HG03103 (cell line): ENCODE results near the gene ARHGEF18.
"Not testable (repeated sequence)": the region's sequence is repeated elsewhere in the genome, so short reads cannot be mapped to it uniquely, and the experiment has no call there.

Experiments used
- ATAC-seq: cut with Tn5 transposase; IDR thresholded peaks from one replicate; pipeline ENCODE4 v1.9.1; 2021; ENCODE audit warnings: low read depth; ENCODE audit not compliant: unreplicated experiment

Gene ARHGEF18

DNA sequence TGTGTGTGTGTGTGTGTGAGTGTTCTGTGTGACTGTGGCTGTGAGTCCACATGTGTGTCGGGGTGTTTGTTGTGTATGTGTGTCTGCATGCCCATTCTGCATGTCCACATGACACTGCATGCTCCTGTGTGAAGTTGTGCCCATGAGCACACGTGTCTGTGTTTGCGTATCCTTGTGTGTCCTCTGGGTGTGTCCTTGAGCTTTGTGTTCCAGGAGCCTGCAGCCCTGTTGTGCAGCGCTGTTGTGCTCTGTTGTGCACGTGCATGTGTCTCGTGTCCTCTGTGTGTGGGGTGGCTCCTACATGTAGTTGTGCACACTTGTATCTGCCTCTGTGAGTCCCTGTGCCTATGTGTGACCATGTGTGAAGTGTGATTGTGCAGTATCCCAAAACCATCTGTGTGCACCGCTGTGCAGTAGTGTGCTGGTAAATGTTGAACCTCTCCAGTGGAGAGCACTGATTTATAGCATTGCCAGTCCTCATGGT lies 2.2 kb upstream of the ARHGEF18 start:
- ATAC-seq: no peak

DNA sequence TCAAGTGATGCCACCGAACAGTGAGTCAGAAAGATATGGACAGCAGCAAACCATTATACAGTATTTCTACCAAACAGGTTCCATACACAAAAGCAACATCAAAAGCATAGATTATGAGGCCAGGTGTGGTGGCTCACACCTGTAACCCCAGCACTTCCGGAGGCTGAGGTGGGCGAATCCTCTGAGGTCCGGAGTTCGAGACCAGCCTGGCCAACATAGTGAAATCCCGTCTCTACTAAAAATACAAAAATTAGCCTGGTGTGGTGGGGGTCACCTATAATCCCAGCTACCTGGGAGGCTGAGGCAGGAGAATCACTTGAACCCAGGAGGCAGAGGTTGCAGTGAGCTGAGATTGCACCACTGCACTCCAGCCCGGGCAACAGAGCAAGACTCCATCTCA lies 1.7 kb upstream of the ARHGEF18 start:
- ATAC-seq: not testable (repeated sequence)

DNA sequence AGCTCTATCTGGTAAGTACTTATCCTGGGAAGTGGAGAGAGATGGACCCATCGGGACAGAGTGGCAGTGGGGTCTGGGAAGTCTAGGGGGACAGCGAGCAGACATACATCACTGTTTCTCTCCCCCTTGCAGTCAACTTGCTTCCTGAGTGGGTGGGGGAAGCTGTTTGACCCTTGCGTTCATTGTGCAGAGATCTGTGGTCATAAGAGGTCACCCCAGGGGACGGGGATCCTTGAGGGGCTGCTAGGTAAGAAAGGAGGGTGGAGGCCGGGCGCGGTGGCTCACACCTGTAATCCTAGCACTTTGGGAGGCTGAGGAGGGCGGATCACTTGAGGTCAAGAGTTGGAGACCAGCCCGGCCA lies 474 bp downstream of the ARHGEF18 start:
- no peak for ATAC-seq

DNA sequence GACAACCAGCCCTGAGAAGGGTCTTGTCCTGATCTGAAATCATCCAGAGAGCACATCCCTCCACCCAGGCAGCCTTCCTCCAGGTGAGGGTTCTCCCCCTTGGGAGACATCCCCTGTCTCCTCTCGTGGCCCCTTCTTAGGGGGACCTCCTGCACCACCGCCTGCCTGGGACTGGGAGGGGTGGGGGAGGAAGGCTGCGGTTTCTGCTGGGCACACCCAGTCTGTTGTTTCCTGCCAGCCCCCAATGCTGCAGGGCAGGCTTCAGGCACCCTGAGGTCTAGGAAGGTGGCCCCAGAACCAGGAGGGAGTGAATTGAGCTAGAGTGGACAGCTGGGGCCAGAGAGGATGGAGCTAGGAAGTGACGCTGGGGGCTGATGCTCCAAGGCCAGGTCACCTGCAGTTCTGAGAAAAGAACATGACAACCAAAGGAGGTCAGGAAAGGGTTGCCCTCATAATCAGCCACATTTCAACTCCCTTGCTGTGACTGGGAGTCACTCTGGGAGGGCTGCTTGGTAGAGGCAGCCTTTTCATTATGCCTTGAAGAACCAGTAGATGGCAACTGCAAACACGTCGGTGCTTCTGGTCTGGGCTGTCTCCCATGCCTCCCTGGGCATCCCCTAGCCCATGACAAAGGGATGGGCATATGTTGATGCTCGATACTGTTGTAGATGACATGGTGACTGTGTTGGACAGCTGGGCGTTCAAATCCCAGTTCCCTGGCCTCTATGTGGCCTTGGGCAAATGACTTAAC lies 1.4 kb downstream of the ARHGEF18 start:
- no peak for ATAC-seq

DNA sequence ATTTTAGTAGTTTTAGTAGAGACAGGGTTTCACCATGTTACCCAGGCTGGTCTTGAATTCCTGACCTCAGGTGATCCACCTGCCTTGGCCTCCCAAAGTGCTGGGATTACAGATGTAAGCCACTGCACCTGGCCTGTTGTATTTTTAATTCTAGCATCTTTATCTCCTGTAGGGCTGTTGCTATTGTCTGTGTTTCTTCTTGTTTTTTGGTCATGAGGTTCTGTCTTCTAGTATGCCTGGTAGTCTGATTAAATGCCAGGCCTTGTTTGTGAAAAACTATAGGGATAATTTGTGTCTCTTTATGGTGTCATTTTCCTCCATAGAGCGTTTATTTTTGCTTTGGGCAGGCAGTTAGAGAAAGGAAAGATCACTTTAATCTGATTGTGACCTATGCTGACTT lies 3.1 kb downstream of the ARHGEF18 start:
- ATAC-seq: no peak

DNA sequence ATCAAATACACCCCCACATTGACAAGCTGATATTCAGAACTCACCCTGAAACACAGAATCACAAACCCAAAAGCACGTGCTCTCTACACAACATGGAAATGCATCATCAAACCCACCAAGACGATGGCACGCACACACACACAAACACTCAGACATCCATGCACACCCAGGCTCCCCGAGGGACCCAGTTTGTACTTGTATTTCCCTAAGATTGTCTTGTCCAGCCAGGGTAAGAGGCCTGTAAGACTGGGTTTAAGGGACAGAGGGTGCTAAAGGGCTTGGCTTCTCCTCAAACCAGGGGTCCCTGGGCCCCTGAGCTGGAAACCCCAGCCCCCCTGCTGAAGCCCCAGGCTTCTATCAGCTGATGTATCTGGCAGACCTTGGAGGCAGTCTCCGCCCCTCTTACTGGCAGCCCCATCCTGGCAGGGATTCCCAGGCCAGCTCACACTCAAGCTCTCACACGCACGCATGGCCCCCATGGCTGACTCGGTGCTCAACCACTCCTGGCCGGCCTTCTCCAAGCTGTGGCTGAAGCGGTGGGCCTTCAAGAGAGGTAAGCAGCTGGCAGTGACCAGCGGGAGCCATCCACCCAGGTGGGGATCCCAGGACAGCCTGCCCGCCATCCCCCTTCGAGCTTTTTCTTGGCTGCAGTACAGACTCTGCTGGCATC lies 6.5 kb downstream of the ARHGEF18 start:
- no peak for ATAC-seq

DNA sequence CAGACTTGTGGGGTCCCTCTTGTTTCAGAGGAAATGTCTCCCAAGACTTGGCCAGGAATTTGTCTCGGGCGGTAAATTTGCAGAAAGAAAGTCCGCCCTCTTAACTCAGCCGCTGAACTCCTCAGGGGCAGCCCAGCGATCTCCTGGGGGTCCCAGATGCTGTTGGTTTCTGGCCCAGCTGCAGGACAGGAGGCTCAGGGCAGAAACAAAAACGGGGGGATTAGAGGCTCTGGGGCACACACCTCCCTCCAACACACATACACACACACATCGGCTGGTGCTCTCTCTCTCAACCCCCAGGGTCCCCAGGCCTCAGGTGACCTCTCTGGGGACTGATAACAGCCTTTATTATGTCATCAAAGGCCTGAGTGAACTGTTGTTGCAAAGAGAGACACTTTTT lies 7.1 kb downstream of the ARHGEF18 start:
- no peak for ATAC-seq

DNA sequence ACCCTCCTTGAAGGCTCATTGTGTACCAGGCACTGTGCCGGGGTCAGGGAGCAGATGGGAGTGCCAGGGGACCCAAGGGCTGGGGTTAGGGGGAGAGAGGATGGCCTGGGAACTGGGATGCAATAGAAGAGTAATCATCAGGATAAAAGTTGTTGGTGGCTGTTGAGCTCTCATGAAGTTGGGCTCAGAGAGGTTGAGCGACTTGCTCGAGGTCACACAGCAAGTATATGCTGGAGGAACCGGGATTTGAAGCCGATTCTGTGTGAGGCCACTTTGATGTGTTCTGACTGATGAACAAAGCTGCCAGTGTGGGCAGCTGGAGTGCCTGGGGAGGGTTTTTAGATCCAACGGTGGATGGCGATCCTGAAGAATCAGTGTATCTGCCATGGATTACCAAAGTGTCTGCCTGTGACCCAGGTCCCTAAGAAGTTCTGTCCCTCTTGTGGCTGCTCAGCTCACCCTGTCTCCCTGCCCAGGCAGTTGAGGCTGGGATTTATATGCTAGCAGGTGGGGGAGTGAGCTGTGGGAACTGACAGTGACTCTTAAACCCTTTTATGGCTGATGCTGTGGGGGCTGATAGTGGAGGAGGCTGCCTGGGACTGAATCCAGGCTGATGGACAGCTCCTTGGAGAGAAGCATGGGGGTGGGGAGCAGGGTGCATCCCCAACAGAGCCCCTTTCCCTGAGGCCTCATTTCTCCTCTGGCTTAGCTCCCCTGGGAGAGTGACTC lies 8.3 kb downstream of the ARHGEF18 start:
- no peak for ATAC-seq

DNA sequence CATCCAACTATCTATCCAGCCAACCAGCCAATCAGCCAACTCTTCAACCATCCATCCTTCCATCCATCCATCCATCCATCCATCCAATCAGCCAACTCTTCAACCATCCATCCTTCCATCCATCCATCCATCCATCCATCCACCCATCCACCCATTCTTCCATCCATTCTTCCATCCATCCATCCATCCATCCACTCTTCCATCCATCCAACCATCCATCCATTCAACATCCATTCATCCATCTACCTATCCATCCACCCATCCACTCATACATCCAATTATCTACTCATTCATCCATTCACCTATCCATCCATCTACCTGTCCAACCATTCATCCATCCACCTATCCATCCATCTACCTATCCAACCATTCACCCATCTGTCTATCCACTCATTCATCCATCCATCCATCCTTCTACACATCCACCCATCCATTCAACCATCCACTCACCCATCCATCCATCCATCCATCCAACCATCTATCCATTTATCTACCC lies 9.4 kb downstream of the ARHGEF18 start:
- no peak for ATAC-seq

DNA sequence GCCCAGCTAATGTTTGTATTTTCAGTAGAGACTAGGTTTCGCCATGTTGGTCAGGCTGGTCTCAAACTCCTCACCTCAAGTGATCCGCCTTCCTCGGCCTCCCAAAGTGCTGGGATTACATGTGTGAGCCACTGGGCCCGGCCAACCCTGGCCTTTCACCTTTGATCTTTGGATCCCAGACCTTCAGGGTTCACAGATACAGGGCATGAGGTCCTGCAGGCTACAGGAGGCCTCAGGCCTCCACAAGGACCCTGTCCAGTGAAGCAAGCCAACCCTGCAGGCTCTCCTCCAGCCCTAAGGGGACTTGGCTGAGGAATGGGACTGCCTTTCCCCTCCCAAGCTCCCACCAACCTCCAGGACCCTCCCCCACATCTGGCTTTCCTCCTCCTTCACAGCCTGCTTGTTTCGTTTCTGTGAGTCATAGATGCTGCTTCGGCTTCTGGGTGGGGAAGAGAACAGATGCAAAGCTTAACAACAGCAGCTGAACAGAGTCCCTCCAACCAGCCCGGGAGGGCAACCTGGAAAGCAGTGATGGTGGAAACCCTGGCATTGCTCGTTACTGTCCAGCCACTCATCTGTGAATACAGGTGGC lies 11.8 kb downstream of the ARHGEF18 start:
- ATAC-seq: no peak

DNA sequence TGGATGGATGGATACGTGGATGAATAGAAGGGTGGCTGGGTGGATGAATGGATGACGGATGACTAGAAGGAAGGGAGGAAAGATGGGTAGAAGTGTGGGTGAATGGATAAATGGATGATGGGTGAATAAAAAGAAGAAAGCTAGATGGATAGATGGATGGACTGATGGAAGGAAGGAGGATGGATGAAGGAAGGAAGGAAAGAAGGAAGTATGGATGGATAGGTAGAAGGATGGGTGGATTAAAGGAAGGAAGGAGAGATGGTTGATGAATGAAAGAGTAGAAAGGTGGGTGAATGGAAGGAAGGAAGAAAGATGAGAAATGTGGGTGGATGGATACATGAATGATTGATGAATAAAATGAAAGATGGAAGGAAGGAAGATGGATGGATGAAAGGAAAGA lies 14.5 kb downstream of the ARHGEF18 start:
- ATAC-seq: no peak

DNA sequence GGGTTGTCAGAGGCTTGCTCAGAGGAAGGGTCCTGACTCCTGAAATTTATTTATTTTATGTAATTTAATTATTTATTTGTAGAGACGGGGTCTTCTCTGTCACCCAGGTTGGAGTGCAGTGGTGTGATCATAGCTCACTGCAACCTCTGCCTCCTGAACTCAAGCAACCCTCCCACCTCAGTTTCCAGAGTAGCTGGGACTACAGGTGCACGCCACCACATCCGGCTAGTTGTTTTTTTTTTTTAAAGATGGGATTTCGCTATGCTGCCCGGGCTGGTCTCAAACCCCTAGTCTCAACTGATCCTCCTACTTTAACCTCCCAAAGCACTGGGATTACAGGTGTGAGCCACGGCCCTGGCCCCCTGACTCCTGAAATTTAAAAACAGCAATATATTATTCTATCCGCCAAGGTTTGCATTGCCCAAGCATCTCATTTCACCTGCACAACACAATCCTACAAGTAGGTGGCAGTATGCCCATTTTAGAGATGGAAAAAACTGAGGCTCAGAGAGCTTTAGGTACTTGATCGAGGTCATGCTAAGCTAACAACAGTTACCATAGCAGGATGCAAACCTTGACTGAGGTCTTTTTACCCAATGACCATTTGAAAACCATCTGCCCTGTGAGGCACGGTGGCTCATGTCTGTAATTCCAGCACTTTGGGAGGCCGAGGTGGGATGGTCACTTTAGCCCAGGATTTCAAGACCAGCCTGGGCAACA lies 18.1 kb downstream of the ARHGEF18 start:
- no peak for ATAC-seq

DNA sequence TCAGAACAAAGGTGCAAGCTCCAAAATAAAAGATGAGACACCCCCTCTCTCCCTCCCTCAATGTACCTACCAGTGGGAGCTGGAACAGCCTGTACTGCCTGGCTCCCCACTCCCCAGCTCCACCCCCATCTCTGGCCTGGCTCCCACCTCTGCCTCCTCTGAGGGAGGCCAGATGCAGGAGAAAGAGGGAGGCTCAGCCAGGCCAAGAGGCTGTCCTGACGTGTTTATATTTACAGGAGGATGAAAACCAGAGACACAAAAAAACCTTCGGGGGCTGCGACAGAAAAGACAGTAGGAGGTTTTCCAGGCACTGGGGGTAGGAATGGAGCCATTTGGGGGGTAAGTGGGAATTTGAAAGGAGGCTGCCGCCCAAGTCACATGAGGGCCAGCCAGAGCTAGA lies 19.7 kb downstream of the ARHGEF18 start:
- ATAC-seq: no peak

DNA sequence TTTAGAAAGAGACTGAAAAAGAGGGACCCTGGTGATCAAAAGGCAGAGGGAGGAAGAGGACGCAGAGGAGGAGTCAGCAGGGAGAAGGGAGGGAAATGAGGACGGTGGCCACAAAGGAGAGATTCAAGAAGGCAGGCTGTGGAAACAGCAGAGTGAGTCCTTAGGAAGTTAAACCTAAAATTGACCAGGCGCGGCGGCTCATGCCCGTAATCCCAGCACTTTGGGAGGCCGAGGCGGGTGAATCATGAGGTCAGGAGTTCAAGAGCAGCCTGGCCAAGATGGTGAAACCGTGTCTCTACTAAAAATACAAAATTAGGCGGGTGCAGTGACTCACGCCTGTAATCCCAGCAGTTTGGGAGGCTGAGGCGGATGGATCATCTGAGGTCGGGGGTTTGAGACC lies 20.1 kb downstream of the ARHGEF18 start:
- not testable (repeated sequence) for ATAC-seq

DNA sequence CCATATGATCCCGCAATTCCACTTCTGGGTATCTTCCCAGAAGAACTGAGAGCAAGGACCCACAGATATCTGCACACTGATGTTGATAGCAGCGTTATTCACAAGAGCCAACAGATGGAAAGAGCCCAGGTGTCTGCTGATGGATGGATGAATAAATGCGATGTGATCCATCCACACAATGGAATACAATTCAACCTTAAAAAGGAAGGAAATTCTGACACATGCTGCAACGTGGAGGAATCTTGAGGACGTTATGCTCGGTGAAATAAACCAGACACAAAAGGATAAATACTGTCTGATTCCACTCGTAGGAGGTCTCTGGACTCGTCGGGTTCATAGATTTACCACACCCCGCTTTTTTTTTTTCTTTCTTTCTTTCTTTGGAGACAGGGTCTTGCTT lies 21.8 kb downstream of the ARHGEF18 start:
- ATAC-seq: no peak

DNA sequence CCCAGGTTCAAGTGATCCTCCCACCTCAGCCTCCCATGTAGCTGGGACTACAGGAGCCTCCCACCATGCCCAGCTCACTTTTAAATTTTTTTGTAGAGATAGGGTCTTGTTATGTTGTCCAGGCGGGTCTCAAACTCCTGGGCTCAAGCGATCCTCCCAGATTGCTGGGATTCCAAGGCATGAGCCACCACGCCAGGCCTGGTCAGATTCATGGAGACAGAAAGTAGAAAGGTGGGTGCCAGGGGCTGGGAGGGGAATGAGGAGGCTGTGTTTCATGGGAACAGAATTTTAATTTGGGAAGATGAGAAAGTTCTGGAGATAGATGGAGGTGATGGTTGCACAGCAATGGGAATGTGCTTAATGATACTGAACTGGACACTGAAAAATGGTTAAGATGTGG lies 22.3 kb downstream of the ARHGEF18 start:
- no peak for ATAC-seq

DNA sequence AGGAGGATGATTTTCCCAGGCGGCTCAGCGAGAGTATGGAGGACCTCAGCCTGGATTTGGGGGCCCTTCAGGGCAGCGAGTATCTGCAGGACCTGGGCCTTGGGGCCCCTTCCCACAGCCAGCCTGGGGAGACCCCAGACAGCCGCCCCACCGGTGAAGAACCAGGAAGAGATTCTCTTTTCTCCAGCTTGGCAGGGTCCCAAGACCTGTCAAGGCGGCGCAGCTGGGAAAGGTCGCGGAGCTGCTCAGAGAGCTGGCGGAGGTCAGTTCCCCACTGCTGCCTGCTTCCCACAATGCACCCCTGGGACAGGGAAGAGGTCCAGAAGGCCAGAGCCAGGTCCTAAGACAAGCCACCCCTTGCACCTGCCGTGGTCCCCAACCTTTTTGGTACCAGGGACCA lies 24.1 kb downstream of the ARHGEF18 start:
- no peak for ATAC-seq

DNA sequence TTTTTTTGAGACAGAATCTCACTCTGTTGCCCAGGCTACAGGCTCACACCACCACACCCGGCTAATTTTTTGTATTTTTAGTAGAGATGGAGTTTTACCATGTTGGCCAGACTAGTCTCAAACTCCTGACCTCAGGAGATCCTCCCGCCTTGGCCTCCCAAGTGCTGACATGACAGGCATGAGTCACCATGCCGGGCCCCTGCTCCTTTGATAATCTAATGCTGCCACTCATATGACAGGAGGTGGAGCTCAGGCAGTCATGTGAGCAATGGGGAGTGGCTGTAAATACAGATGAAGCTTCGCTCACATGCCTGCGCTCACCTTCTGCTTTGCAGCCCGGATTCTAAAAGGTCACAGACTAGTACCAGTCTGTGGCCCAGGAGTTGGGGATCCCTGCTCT lies 25.1 kb downstream of the ARHGEF18 start:
- no peak for ATAC-seq

DNA sequence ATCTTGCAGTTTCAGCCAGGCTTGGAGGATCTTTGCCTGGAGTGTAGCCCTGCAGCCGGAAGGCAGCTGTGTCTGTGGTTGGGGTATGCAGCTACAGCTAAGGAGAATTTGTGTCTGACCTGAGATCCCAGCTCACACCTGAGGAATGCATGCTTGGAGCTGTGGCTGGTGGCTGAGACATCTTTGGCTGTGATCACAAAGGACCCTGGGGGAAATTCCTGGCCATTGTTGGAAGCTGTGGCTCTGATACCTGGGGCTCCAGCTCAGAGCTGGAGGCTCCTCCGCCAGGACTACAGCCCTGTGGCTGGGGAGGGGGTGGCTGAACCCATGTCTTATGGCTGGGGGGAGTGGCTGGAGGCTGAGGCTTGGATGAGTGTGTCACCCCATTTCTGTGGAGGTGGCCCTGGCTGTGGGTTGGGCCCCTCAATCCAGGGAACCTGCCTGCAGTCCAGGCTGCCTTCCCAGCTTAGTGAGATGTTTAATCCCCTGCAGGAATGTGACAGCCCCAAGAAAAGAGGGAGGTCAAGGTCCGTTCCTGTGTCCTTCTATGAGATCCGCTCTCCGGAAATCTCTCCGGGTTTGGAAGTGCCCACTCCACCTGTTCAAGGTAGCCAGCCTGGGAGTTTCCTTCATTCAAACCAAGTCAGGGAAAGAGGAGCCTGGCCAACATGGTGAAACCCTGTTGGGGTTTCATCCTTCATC lies 27.6 kb downstream of the ARHGEF18 start:
- ATAC-seq: no peak

DNA sequence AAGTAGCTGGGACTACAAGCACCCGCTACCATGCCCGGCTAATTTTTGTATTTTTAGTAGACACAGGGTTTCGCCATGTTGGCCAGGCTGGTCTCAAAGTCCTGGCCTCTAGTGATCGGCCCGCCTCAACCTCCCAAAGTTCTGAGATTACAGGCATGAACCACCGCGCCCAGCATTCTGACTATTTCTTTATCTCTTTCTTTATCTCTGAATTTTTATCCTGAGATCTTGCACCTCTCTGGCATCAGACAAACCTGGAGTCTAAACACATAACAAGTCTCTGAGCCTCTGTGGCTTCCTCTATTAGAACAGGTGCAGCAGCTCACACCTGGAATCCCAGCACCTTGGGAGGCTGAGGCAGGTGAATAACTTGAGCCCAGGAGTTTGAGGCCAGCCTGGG lies 28.5 kb downstream of the ARHGEF18 start:
- no peak for ATAC-seq
